AG09309 (cell line): Measurements from ENCODE around the gene FARSA.
"Not testable (repeated sequence)": the region's sequence is repeated elsewhere in the genome, so short reads cannot be mapped to it uniquely, and the experiment has no call there.

Source experiments
- DNase-seq: peaks from one replicate; pipeline ENCODE4 v3.0.0-alpha.2; 2010; ENCODE audit warnings: low read depth
- H3K4me3 ChIP-seq: 2 replicates; pipeline ENCODE4 v1.5.1; 2011; ENCODE audit warnings: mild to moderate bottlenecking, low read depth, low read length, moderate library complexity; ENCODE audit not compliant: control insufficient read depth
- TF ChIP-seq, protein P1 (sequence below): IDR thresholded peaks from 2 replicates; pipeline ENCODE4 v1.5.1; 2011; ENCODE audit warnings: mild to moderate bottlenecking, low read depth, low read length, inconsistent platforms; ENCODE audit not compliant: insufficient read depth, control insufficient read depth; ENCODE audit errors: missing control alignments

FARSA gene

DNA sequence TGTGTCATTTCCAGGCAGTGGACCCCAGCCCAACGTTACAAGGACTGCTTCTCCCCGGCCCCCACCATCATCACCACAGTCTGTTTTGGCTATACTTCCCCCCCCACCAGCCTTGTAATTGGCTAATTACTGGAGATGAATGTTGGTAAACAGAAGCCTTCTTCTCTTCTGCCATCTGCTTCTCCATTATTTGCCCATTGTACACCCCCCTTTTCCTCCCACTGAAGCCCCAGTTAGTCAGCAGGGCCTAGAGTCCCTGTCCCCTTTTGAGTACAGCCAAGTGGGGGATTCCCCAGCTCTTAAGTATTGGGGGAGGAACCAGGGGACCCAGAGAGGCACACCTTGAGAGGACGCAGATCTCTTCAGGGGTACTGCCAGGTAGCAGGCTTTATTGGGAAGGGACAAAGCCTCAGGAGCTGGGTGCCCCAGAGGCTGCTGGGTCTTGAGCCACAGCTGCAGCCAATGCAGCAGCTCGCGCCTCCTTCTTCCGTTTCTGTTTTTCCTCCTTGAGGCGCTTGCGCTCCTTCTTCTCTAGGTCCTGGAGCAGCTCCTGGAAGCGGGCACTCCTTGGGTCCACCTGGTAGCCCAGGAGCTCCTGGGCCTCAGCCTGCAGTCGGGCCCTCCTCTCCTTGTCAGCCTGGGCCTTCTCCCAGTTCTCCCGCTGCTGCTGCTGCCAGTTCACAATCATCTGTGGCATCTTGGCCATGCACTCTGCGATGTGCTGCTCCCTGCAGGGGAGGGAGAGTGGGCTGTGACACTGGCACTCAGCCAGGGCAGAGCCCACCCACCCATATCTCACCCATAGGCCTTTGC lies 20.5 kb upstream of the FARSA start:
- no peak for DNase-seq
- H3K4me3 ChIP-seq, result no peak overlapping the region
- TF ChIP-seq, protein P1, sequence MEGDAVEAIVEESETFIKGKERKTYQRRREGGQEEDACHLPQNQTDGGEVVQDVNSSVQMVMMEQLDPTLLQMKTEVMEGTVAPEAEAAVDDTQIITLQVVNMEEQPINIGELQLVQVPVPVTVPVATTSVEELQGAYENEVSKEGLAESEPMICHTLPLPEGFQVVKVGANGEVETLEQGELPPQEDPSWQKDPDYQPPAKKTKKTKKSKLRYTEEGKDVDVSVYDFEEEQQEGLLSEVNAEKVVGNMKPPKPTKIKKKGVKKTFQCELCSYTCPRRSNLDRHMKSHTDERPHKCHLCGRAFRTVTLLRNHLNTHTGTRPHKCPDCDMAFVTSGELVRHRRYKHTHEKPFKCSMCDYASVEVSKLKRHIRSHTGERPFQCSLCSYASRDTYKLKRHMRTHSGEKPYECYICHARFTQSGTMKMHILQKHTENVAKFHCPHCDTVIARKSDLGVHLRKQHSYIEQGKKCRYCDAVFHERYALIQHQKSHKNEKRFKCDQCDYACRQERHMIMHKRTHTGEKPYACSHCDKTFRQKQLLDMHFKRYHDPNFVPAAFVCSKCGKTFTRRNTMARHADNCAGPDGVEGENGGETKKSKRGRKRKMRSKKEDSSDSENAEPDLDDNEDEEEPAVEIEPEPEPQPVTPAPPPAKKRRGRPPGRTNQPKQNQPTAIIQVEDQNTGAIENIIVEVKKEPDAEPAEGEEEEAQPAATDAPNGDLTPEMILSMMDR, result no peak

DNA sequence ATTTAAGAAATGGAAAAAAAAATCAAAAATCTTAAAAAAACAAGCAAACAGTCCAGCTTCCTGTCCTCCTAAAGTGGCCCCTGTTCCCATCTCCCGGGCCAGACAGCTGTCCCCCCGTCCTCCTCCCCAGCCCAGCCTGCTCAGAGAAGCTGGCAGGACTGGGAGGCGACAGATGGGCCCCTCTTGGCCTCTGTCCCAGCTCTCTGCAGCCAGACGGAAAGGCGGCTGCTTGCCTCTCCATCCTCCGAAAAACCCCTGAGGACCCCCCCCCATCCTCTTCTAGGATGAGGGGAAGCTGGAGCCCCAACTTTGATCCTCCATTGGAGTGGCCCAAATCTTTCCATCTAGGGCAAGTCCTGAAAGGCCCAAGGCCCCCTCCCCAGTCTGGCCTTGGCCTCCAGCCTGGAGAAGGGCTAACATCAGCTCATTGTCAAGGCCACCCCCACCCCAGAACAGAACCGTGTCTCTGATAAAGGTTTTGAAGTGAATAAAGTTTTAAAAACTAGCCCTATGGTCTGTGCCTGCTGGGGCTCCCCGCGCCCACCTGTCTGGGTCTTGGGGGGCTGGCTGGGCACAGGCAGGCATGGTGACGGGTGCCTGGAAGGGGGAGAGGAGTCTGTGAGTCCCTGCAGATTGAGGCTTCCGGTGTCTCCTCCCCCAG lies 19.8 kb upstream of the FARSA start:
- no peak for DNase-seq
- TF ChIP-seq, protein P1, result no peak
- no peak overlapping the region for H3K4me3 ChIP-seq

DNA sequence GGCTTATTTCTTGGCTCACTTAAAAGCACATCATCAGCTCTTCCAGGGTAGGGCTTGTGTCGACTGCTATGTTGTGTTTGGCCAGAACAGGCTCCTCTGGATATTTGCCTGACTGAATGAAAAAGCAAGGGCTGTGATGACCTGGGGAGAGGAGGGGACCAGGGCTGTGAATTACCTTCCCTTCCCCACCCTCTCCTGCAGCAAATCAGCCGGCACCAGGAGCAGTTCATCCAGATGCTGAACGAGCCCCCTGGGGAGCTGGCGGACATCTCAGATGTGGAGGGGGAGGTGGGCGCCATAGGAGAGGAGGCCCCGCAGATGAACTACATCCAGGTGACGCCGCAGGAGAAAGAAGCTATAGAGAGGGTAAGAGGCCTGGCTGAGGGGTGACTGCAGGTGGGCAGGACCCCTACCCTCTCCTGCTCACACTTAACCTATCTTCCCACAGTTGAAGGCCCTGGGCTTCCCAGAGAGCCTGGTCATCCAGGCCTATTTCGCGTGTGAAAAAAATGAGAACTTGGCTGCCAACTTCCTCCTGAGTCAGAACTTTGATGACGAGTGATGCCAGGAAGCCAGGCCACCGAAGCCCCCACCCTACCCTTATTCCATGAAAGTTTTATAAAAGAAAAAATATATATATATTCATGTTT lies 19.1 kb upstream of the FARSA start:
- no peak overlapping the region for H3K4me3 ChIP-seq
- no peak for DNase-seq
- TF ChIP-seq, protein P1, result no peak

DNA sequence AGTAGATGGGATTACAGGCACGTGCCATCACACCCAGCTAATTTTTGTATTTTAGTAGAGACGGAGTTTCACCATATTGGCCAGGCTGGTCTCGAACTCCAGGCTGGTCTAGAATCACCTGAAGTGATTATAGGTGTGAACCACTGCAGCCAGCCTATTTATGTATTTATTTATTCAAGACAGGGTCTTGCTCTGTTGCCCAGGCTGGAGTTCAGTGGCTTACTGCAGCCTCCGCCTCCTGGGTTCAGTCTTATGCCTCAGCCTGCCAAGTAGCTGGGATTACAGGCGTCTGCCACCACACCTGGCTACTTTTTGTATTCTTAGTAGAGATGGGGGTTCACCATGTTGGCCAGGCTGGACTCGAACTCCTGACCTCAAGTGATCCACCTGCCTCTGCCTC lies 18.5 kb upstream of the FARSA start:
- DNase-seq, H3K4me3 ChIP-seq: not testable (repeated sequence)

DNA sequence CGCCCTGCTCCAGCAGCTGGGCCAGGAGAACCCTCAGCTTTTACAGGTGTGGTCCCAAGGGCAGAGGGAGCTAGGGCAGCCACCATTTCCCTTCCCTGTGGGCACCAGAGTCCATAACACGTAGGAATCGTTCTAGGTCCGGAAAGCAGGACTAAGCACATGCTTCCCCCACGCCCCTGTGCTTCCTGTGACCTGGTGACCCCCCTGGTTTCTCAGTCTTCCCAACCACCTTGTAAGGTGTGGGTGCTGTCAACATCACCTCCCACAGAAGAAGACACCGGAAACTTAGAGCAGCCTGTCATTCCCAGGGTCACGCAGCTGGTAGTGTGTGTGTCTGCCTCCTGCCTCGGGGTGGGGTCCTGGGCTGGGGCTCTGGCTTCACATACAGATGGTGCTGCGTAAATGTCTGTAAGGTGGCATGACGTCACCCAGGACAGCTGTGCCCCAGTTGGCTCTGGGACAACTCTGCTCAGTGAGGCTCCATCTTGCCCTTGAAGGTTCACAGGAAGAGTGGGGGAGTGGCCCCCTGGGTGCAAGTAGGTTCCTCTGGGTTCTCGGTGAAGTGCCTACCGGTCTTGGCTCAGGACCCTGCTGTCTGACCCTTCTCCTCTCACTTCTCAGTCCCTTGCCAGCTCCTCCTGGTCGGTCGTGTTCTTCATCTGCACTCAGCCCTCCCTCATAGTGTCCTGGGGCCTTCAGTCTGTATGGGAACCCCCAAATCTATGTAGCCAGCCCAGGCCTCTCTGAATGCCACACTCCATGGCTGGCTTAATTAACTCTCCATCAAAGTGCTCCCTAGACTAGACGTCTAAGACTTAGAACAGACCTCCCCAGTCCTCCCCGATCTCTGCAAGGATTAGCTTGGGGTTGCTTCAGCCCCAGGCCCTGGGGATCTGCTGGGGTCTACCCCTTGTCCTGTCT lies 16.1 kb upstream of the FARSA start:
- no peak for DNase-seq
- TF ChIP-seq, protein P1, result no peak
- H3K4me3 ChIP-seq, result no peak overlapping the region

DNA sequence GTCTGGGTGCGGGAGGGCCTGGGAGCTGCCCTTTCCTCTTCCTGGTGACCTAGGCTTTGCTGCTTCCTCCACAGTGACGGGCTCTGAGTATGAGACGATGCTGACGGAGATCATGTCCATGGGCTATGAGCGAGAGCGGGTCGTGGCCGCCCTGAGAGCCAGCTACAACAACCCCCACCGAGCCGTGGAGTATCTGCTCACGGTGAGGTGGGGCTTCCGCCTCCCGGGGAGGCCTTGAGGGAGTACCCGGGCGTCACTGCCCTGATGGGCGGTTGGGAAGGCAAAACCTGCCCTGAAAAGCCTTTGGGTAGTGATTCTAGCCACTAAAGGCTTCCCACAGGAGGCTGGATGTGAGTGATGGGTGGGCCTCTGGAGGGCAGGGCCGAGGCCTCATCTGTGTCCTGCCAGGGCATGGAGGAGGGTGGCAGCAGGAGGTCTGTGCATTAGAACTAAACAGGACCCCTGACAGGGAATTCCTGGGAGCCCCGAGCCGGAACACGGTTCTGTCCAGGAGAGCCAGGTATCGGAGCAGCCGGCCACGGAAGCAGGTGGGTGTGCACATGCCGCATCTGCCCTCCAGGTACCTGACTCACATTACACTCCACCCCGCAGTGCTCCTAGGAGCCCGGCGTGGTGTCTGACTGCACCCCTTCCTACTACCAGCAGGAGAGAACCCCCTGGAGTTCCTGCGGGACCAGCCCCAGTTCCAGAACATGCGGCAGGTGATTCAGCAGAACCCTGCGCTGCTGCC lies 15.3 kb upstream of the FARSA start:
- no peak for DNase-seq
- TF ChIP-seq, protein P1, result no peak
- H3K4me3 ChIP-seq, result no peak overlapping the region
